ENCODE data around the gene FILIP1L. TPM values are rescaled to one million over a fixed set of nuclear protein-coding genes. Genes with fewer than 3 reads are reported as not detected.

Gene FILIP1L
- total and polyA plus RNA-seq, 2 of the 13 experiments (the other 11 are each of a cell fraction or from before 2014, with no cell fraction given) = 8.1 to 187 TPM

- TF ChIP-seq, protein P1, sequence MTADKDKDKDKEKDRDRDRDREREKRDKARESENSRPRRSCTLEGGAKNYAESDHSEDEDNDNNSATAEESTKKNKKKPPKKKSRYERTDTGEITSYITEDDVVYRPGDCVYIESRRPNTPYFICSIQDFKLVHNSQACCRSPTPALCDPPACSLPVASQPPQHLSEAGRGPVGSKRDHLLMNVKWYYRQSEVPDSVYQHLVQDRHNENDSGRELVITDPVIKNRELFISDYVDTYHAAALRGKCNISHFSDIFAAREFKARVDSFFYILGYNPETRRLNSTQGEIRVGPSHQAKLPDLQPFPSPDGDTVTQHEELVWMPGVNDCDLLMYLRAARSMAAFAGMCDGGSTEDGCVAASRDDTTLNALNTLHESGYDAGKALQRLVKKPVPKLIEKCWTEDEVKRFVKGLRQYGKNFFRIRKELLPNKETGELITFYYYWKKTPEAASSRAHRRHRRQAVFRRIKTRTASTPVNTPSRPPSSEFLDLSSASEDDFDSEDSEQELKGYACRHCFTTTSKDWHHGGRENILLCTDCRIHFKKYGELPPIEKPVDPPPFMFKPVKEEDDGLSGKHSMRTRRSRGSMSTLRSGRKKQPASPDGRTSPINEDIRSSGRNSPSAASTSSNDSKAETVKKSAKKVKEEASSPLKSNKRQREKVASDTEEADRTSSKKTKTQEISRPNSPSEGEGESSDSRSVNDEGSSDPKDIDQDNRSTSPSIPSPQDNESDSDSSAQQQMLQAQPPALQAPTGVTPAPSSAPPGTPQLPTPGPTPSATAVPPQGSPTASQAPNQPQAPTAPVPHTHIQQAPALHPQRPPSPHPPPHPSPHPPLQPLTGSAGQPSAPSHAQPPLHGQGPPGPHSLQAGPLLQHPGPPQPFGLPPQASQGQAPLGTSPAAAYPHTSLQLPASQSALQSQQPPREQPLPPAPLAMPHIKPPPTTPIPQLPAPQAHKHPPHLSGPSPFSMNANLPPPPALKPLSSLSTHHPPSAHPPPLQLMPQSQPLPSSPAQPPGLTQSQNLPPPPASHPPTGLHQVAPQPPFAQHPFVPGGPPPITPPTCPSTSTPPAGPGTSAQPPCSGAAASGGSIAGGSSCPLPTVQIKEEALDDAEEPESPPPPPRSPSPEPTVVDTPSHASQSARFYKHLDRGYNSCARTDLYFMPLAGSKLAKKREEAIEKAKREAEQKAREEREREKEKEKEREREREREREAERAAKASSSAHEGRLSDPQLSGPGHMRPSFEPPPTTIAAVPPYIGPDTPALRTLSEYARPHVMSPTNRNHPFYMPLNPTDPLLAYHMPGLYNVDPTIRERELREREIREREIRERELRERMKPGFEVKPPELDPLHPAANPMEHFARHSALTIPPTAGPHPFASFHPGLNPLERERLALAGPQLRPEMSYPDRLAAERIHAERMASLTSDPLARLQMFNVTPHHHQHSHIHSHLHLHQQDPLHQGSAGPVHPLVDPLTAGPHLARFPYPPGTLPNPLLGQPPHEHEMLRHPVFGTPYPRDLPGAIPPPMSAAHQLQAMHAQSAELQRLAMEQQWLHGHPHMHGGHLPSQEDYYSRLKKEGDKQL (CRISPR knock-in tag; IDR thresholded peaks at IDR 0.05; ENCODE audit: low read depth) = peak; percentile 57; the same call in 1 of the 2 replicates
- TF ChIP-seq PAXIP1 (CRISPR knock-in tag; conservative IDR thresholded peaks at IDR 0.05) (peak; percentile 18; the same call in 1 of the 2 replicates), ZNF619 (CRISPR knock-in tag; IDR thresholded peaks at IDR 0.05) (no peak), ZNF251 (CRISPR knock-in tag; IDR thresholded peaks at IDR 0.05) (no peak), ZNF432 (CRISPR knock-in tag; IDR thresholded peaks at IDR 0.05; ENCODE audit: borderline replicate concordance) (no peak), ZNF34 (CRISPR knock-in tag; IDR thresholded peaks at IDR 0.05; ENCODE audit: borderline replicate concordance) (no peak), PHF5A (CRISPR knock-in tag; IDR thresholded peaks at IDR 0.05; ENCODE audit: low read depth, unreplicated experiment) (no peak), GLI4 (CRISPR knock-in tag; IDR thresholded peaks at IDR 0.05; ENCODE audit: borderline replicate concordance) (no peak), SRSF9 (IDR thresholded peaks at IDR 0.05; ENCODE audit: borderline replicate concordance, insufficient read depth, low read depth, low read length, poor library complexity, severe bottlenecking) (no peak), GABPB1 (CRISPR knock-in tag; IDR thresholded peaks at IDR 0.05) (no peak), SOX6 (IDR thresholded peaks at IDR 0.05) (no peak), SOX6 (CRISPR knock-in tag; IDR thresholded peaks at IDR 0.05) (peak; percentile 89), LBX2 (CRISPR knock-in tag; IDR thresholded peaks at IDR 0.05; ENCODE audit: borderline replicate concordance) (no peak), ZC3H4 (CRISPR knock-in tag; IDR thresholded peaks at IDR 0.05; ENCODE audit: borderline replicate concordance) (no peak), NFIB (CRISPR knock-in tag; IDR thresholded peaks at IDR 0.05; ENCODE audit: borderline replicate concordance) (no peak)
- TF ChIP-seq, protein P2, sequence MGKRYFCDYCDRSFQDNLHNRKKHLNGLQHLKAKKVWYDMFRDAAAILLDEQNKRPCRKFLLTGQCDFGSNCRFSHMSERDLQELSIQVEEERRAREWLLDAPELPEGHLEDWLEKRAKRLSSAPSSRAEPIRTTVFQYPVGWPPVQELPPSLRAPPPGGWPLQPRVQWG (CRISPR knock-in tag; IDR thresholded peaks at IDR 0.05; ENCODE audit: borderline replicate concordance, low read depth) = no peak
- TF ChIP-seq, protein P3, sequence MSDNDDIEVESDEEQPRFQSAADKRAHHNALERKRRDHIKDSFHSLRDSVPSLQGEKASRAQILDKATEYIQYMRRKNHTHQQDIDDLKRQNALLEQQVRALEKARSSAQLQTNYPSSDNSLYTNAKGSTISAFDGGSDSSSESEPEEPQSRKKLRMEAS (IDR thresholded peaks at IDR 0.05) = 0 out of 2 replicates have a peak, but pooled peaks have one; percentile 34
- TF ChIP-seq, protein P4, sequence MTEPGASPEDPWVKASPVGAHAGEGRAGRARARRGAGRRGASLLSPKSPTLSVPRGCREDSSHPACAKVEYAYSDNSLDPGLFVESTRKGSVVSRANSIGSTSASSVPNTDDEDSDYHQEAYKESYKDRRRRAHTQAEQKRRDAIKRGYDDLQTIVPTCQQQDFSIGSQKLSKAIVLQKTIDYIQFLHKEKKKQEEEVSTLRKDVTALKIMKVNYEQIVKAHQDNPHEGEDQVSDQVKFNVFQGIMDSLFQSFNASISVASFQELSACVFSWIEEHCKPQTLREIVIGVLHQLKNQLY (CRISPR knock-in tag; IDR thresholded peaks at IDR 0.05) = no peak
Observed at GRCh38 chr3:99895703-99896441, 218.4 kb downstream of the FILIP1L start (continued).

Measured in HepG2 (cell line).